Activated CD8-positive, alpha-beta memory T cell treated with anti-CD3 and anti-CD28 coated beads for 4 hours (primary cell): ENCODE measurements around the gene KCNMA1.

Experiments
- DNase-seq, 2 donors: peaks; one replicate each; pipeline ENCODE4 v3.0.0-alpha.2; 2020; ENCODE audit warnings: low read depth in 2 of 2

KCNMA1 gene

GRCh38 chr10:77244746-77245145 is 392.9 kb downstream of the KCNMA1 start:
- DNase-seq: no peak

GRCh38 chr10:77244286-77244685 is 393.3 kb downstream of the KCNMA1 start:
- no peak for DNase-seq

- DNase-seq: no peak
These were observed 396.3 kb downstream of the KCNMA1 start for GRCh38 chr10:77241350-77241725.

- no peak for DNase-seq
These were observed 396.8 kb downstream of the KCNMA1 start for GRCh38 chr10:77240706-77241349.

- no peak for DNase-seq
These were observed 397.5 kb downstream of the KCNMA1 start for GRCh38 chr10:77240041-77240652.

- no peak for DNase-seq
These were observed 400.5 kb downstream of the KCNMA1 start for GRCh38 chr10:77237120-77237519.

- no peak for DNase-seq
These were observed 400.9 kb downstream of the KCNMA1 start for GRCh38 chr10:77236700-77237099.

- DNase-seq: no peak
These were observed 401.6 kb downstream of the KCNMA1 start for GRCh38 chr10:77236029-77236428.

- DNase-seq: no peak
These were observed 403.0 kb downstream of the KCNMA1 start for GRCh38 chr10:77234599-77234998.

- no peak for DNase-seq
These were observed 404.1 kb downstream of the KCNMA1 start for GRCh38 chr10:77233466-77233865.

- DNase-seq: no peak
These were observed 405.6 kb downstream of the KCNMA1 start for GRCh38 chr10:77231884-77232610.

- no peak for DNase-seq
These were observed 406.2 kb downstream of the KCNMA1 start for GRCh38 chr10:77231375-77231774.

- DNase-seq: no peak
These were observed 407.4 kb downstream of the KCNMA1 start for GRCh38 chr10:77230194-77230593.

- DNase-seq: no peak
These were observed 407.9 kb downstream of the KCNMA1 start for GRCh38 chr10:77229704-77230103.

GRCh38 chr10:77228559-77228958 is 409.0 kb downstream of the KCNMA1 start:
- DNase-seq: no peak

GRCh38 chr10:77226853-77227565 is 410.6 kb downstream of the KCNMA1 start:
- no peak for DNase-seq

GRCh38 chr10:77226452-77226851 is 411.2 kb downstream of the KCNMA1 start:
- DNase-seq: no peak

- no peak for DNase-seq
These were observed 411.6 kb downstream of the KCNMA1 start for GRCh38 chr10:77226020-77226419.

- no peak for DNase-seq
These were observed 413.8 kb downstream of the KCNMA1 start for GRCh38 chr10:77223526-77224460.

- DNase-seq: no peak
These were observed 417.5 kb downstream of the KCNMA1 start for GRCh38 chr10:77220150-77220549.

GRCh38 chr10:77219046-77219445 is 418.6 kb downstream of the KCNMA1 start:
- DNase-seq: no peak
